HepG2 (cell line): ENCODE data around the gene FKBP8. TPM values are rescaled to one million over a fixed set of nuclear protein-coding genes. Genes with fewer than 3 reads are reported as not detected.

ENCODE experiments used
- CSRNP2 ChIP-seq: sonication (generic); formaldehyde crosslinking; conservative IDR thresholded peaks from 2 replicates; pipeline ENCODE4 v1.8.0; 2022; ENCODE audit warnings: low read depth, missing genetic modification reagents
- DBP ChIP-seq: sonication (generic); formaldehyde crosslinking; IDR thresholded peaks from 2 replicates; pipeline ENCODE4 v1.4.0; 2020; ENCODE audit warnings: missing genetic modification reagents; ENCODE audit errors: not compliant biosample characterization
- HNRNPUL1 ChIP-seq: fragments of 200-400 bp; formaldehyde crosslinking; IDR thresholded peaks from 2 replicates; pipeline ENCODE4 v1.6.1; 2017; ENCODE audit warnings: low read depth, mild to moderate bottlenecking, low read length, moderate library complexity
- PHF21A ChIP-seq: sonication (generic); formaldehyde crosslinking; IDR thresholded peaks from 2 replicates; pipeline ENCODE4 v1.5.0; 2020; ENCODE audit warnings: mild to moderate bottlenecking, missing genetic modification reagents
- ZBTB1 ChIP-seq: sonication (generic); formaldehyde crosslinking; IDR thresholded peaks from 2 replicates; pipeline ENCODE4 v1.4.0; 2020; ENCODE audit warnings: missing genetic modification reagents, borderline replicate concordance
- ZFP62 ChIP-seq: sonication (generic); formaldehyde crosslinking; IDR thresholded peaks from 2 replicates; pipeline ENCODE4 v1.4.0; 2020; ENCODE audit warnings: missing genetic modification reagents
- ZNF318 ChIP-seq: sonication (generic); formaldehyde crosslinking; IDR thresholded peaks from 2 replicates; pipeline ENCODE4 v1.4.0; 2020; ENCODE audit warnings: mild to moderate bottlenecking, missing genetic modification reagents
- ZNF333 ChIP-seq: sonication (generic); formaldehyde crosslinking; IDR thresholded peaks from 2 replicates; pipeline ENCODE4 v1.4.0; 2020; ENCODE audit warnings: mild to moderate bottlenecking, missing genetic modification reagents, borderline replicate concordance
- ZNF414 ChIP-seq: sonication (generic); formaldehyde crosslinking; IDR thresholded peaks from 2 replicates; pipeline ENCODE4 v1.5.0; 2020; ENCODE audit warnings: missing genetic modification reagents
- ZNF687 ChIP-seq: sonication (generic); formaldehyde crosslinking; IDR thresholded peaks from 2 replicates; pipeline ENCODE4 v1.5.1; 2020; ENCODE audit warnings: mild to moderate bottlenecking, missing genetic modification reagents, moderate library complexity
- polyA plus RNA-seq, 8 experiments: library from polyadenylated mRNA; depleted of rRNA in 3 of 8; stranded (reverse) in 7 of 8; unstranded in 1 of 8; fragments of >200 nt; fragmentation: Illumina TruSeq in 4 of 8; extraction: Trizol in 4 of 8; gene quantifications; 2 replicates each; pipeline versions ENCODE4 v1.2.1 to v1.2.3, GENCODE V29; 2011 to 2016; ENCODE audit warnings: low read depth in 4 of 8, missing spikeins in 1 of 8, mixed read lengths in 1 of 8; ENCODE audit not compliant: insufficient read depth in 1 of 8
- total RNA-seq, 5 experiments: library from RNA; depleted of rRNA; stranded (reverse); fragments of >200 nt; fragmentation: Illumina TruSeq; extraction: Trizol; gene quantifications; 2 replicates each; pipeline ENCODE4 v1.2.3, GENCODE V29; 2016; ENCODE audit warnings: low read depth in 1 of 5

Gene FKBP8
- total and polyA plus RNA-seq, 2 of the 13 experiments (the other 11 are each of a cell fraction or from before 2014, with no cell fraction given) = 81.7 to 93.9 TPM

GRCh38 chr19:18588611-18589379, 45.4 kb upstream of the FKBP8 start, which contains the start of gene REX1BD (continued):
- TF ChIP-seq ZNF318 (peak; percentile 77; the same call in 1 of the 2 replicates), PHF21A (CRISPR knock-in tag) (peak; percentile 73; the same call in 1 of the 2 replicates), ZNF687 (CRISPR knock-in tag) (no peak), HNRNPUL1 (peak; percentile 41; the same call in 1 of the 2 replicates), ZFP62 (CRISPR knock-in tag) (no peak), ZBTB1 (CRISPR knock-in tag) (peak; percentile 73; the same call in 1 of the 2 replicates), ZNF333 (CRISPR knock-in tag) (0 out of 2 replicates have a peak, but pooled peaks have one; percentile 39), DBP (CRISPR knock-in tag) (no peak), ZNF414 (CRISPR knock-in tag) (0 out of 2 replicates have a peak, but pooled peaks have one; percentile 17), CSRNP2 (CRISPR knock-in tag) (no peak)
